GM21825 (cell line): ENCODE results near the gene CYFIP1.
A peak's percentile ranks its signal among the peaks of the same experiment; 100 is the strongest.

ENCODE experiments used
- ATAC-seq: cut with Tn5 transposase; IDR thresholded peaks from one replicate; pipeline ENCODE4 v1.9.1; 2021; ENCODE audit warnings: mild to moderate bottlenecking, moderate library complexity; ENCODE audit not compliant: unreplicated experiment

The CYFIP1 gene

GRCh38 chr15:22922003-22922402 is 58.2 kb downstream of the CYFIP1 start:
- ATAC-seq = no peak

- no peak for ATAC-seq
Measured at GRCh38 chr15:22919171-22919570, 61.0 kb downstream of the CYFIP1 start.

- ATAC-seq = no peak
Measured at GRCh38 chr15:22918596-22919140, 61.5 kb downstream of the CYFIP1 start.

GRCh38 chr15:22918056-22918455 is 62.1 kb downstream of the CYFIP1 start:
- ATAC-seq = no peak

GRCh38 chr15:22917556-22917955 is 62.6 kb downstream of the CYFIP1 start:
- no peak for ATAC-seq

GRCh38 chr15:22916606-22917350 is 63.4 kb downstream of the CYFIP1 start:
- ATAC-seq = no peak

GRCh38 chr15:22915866-22916515 is 64.2 kb downstream of the CYFIP1 start:
- ATAC-seq = no peak

GRCh38 chr15:22913646-22914380 is 66.4 kb downstream of the CYFIP1 start:
- no peak for ATAC-seq

- ATAC-seq = no peak
Measured at GRCh38 chr15:22912256-22912655, 67.9 kb downstream of the CYFIP1 start.

- ATAC-seq = no peak
Measured at GRCh38 chr15:22911306-22911705, 68.9 kb downstream of the CYFIP1 start.

- no peak for ATAC-seq
Measured at GRCh38 chr15:22908830-22909229, 71.3 kb downstream of the CYFIP1 start.

- no peak for ATAC-seq
Measured at GRCh38 chr15:22907161-22907950, 72.8 kb downstream of the CYFIP1 start.

- ATAC-seq = no peak
Measured at GRCh38 chr15:22904736-22905135, 75.4 kb downstream of the CYFIP1 start.

- ATAC-seq = no peak
Measured at GRCh38 chr15:22903961-22904534, 76.1 kb downstream of the CYFIP1 start.

GRCh38 chr15:22903427-22903826 is 76.7 kb downstream of the CYFIP1 start:
- ATAC-seq = no peak

GRCh38 chr15:22902981-22903380 is 77.2 kb downstream of the CYFIP1 start:
- no peak for ATAC-seq

- no peak for ATAC-seq
Measured at GRCh38 chr15:22902578-22902977, 77.6 kb downstream of the CYFIP1 start.

- no peak for ATAC-seq
Measured at GRCh38 chr15:22902046-22902445, 78.1 kb downstream of the CYFIP1 start.

GRCh38 chr15:22895465-22896190 is 84.5 kb downstream of the CYFIP1 start:
- ATAC-seq = peak; percentile 49

GRCh38 chr15:22893881-22894280 is 86.3 kb downstream of the CYFIP1 start:
- no peak for ATAC-seq
